B cell (primary cell): Measurements from ENCODE around the gene HS3ST5.
"Not testable (repeated sequence)": the region's sequence is repeated elsewhere in the genome, so short reads cannot be mapped to it uniquely, and the experiment has no call there.

Experiments
- EZH2 ChIP-seq: IDR thresholded peaks from 2 replicates; pipeline ENCODE4 v1.6.1; 2012; ENCODE audit warnings: borderline replicate concordance, low read depth, mild to moderate bottlenecking, moderate library complexity, low read length; ENCODE audit not compliant: insufficient read depth, poor library complexity, severe bottlenecking
- TF ChIP-seq, protein P1 (sequence below): fragments of 200-600 bp; IDR thresholded peaks from one replicate; pipeline ENCODE4 v1.8.0; 2022; ENCODE audit warnings: antibody characterized with exemption, mild to moderate bottlenecking

- TF ChIP-seq, protein P1, sequence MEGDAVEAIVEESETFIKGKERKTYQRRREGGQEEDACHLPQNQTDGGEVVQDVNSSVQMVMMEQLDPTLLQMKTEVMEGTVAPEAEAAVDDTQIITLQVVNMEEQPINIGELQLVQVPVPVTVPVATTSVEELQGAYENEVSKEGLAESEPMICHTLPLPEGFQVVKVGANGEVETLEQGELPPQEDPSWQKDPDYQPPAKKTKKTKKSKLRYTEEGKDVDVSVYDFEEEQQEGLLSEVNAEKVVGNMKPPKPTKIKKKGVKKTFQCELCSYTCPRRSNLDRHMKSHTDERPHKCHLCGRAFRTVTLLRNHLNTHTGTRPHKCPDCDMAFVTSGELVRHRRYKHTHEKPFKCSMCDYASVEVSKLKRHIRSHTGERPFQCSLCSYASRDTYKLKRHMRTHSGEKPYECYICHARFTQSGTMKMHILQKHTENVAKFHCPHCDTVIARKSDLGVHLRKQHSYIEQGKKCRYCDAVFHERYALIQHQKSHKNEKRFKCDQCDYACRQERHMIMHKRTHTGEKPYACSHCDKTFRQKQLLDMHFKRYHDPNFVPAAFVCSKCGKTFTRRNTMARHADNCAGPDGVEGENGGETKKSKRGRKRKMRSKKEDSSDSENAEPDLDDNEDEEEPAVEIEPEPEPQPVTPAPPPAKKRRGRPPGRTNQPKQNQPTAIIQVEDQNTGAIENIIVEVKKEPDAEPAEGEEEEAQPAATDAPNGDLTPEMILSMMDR = not testable (repeated sequence)
- TF ChIP-seq EZH2 = not testable (repeated sequence)
Observed at GRCh38 chr6:114313816-114314215, 29.0 kb downstream of the HS3ST5 start.
